Testis (tissue), 2 donors: ENCODE measurements around the gene MANSC1.

Experiments
- POLR2A ChIP-seq: fragments of 450-650 bp; IDR thresholded peaks from one replicate; pipeline ENCODE4 v1.6.1; 2017; ENCODE audit warnings: antibody characterized with exemption, mild to moderate bottlenecking, moderate library complexity
- TF ChIP-seq, protein P1 (sequence below), 3 experiments: fragments of 450-650 bp in 2 of 3; fragments of 200-600 bp in 1 of 3; sonication (generic) in 1 of 3; IDR thresholded peaks; one replicate each; pipeline ENCODE4 v1.5.1; 2016 to 2019; ENCODE audit warnings: antibody characterized with exemption in 3 of 3, mild to moderate bottlenecking in 2 of 3, moderate library complexity in 1 of 3

DNA sequence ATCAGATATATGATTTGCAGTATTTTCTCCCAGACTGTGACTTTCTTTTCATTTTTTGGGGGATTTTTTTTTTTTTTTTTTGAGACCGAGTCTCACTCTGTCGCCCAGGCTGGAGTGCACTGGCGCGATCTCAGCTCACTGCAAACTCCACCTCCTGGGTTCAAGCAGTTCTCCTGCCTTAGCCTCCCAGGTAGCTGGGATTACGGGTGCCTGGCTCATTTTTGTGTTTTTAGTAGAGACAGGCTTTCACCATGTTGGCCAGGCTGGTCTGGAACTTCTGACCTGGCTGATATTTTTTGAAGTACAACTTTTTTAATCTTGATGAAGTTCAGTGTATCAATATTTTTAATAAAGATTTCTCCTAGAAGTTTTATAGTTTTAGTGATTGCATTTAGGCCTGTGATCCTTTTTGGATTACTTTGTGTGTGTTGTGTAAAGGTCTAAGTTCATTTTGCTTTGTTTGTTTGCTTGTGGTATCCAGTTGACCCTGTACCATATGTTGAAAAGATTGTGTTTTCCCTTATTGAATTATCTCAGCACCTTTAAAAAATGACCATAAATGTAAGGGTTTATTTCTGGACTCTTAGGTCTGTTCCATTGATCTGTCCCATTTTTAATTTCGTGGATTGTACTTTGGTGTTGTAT lies 31.0 kb upstream of the MANSC1 start:
- TF ChIP-seq, protein P1, sequence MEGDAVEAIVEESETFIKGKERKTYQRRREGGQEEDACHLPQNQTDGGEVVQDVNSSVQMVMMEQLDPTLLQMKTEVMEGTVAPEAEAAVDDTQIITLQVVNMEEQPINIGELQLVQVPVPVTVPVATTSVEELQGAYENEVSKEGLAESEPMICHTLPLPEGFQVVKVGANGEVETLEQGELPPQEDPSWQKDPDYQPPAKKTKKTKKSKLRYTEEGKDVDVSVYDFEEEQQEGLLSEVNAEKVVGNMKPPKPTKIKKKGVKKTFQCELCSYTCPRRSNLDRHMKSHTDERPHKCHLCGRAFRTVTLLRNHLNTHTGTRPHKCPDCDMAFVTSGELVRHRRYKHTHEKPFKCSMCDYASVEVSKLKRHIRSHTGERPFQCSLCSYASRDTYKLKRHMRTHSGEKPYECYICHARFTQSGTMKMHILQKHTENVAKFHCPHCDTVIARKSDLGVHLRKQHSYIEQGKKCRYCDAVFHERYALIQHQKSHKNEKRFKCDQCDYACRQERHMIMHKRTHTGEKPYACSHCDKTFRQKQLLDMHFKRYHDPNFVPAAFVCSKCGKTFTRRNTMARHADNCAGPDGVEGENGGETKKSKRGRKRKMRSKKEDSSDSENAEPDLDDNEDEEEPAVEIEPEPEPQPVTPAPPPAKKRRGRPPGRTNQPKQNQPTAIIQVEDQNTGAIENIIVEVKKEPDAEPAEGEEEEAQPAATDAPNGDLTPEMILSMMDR (IDR thresholded peaks at IDR 0.05): no peak
- no peak for TF ChIP-seq POLR2A
